ENCODE data around the gene TM7SF2.
A peak's percentile ranks its signal among the peaks of the same experiment; 100 is the strongest.

DNA sequence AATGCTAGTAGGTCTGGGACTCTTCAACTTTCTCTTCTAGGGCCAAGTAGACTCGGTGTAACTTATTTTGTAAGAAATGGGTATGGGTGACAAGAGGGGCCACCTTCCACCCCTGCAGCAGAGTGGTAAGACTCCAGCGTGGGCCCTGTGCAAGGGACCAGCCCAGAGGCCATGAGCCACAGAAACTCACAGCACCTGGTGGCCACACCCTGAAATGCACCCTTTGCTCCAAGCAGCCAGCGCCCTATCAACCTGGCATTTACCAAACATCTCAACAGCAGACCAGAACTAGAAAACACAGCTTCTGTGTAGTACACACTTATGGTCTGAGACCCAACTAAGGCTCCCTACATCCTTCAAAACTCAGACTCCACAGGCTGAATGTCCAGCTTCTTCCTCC, 33.5 kb upstream of the TM7SF2 start:
- peak; percentile 19; the same call in 1 of the 2 replicates for TF ChIP-seq POLR2AphosphoS5 (IDR thresholded peaks at IDR 0.05; ENCODE audit: low read depth, low read length)
- TF ChIP-seq TAF1 (IDR thresholded peaks at IDR 0.05; ENCODE audit: borderline replicate concordance, insufficient read depth, low read length) = no peak

Measured in PFSK-1 (cell line).